K562 (cell line): ENCODE results near the gene PTCH2. TPM values are rescaled to one million over a fixed set of nuclear protein-coding genes. Genes with fewer than 3 reads are reported as not detected.

Experiments used
- EHMT2 ChIP-seq: fragments of 450-650 bp; IDR thresholded peaks from 2 replicates; pipeline ENCODE4 v1.6.1; 2018; ENCODE audit warnings: antibody characterized with exemption
- HNRNPL ChIP-seq: fragments of 200-400 bp; formaldehyde crosslinking; IDR thresholded peaks from 2 replicates; pipeline ENCODE4 v1.6.1; 2017; ENCODE audit warnings: low read depth, mild to moderate bottlenecking, low read length
- HNRNPUL1 ChIP-seq: fragments of 200-400 bp; formaldehyde crosslinking; IDR thresholded peaks from 2 replicates; pipeline ENCODE4 v1.6.1; 2017; ENCODE audit warnings: low read length
- MEIS2 ChIP-seq: fragments of 450-650 bp; IDR thresholded peaks from 2 replicates; pipeline ENCODE4 v1.6.1; 2014; ENCODE audit warnings: mild to moderate bottlenecking; ENCODE audit not compliant: partially characterized antibody
- MYC ChIP-seq, 2 experiments: fragments of 250-450 bp in 1 of 2; sonication (Bioruptor Pico) in 1 of 2; IDR thresholded peaks; 2 replicates each; pipeline versions ENCODE4 v1.5.1 to v1.6.1; 2012 to 2021; ENCODE audit warnings: low read depth in 2 of 2, borderline replicate concordance in 1 of 2, improper control_type of control experiment in 1 of 2, low read length in 1 of 2, mild to moderate bottlenecking in 1 of 2, moderate library complexity in 1 of 2
- NR4A1 ChIP-seq, 2 experiments: fragments of 250-450 bp in 1 of 2; fragments of 450-650 bp in 1 of 2; sonication (Bioruptor Pico) in 1 of 2; IDR thresholded peaks; 2 replicates each; pipeline versions ENCODE4 v1.4.0 to v1.6.1; 2016 to 2020; ENCODE audit warnings: mild to moderate bottlenecking in 2 of 2, missing compliant biosample characterization in 1 of 2, missing genetic modification characterization in 1 of 2, moderate library complexity in 1 of 2
- PTBP1 ChIP-seq: fragments of 200-400 bp; formaldehyde crosslinking; IDR thresholded peaks from 2 replicates; pipeline ENCODE4 v1.6.1; 2017; ENCODE audit warnings: low read depth, low read length
- PURB ChIP-seq: sonication (generic); formaldehyde crosslinking; IDR thresholded peaks from 2 replicates; pipeline ENCODE4 v1.9.0; 2021; ENCODE audit warnings: low read depth, mild to moderate bottlenecking, missing genetic modification reagents
- TGIF2 ChIP-seq: sonication (generic); formaldehyde crosslinking; IDR thresholded peaks from 2 replicates; pipeline ENCODE4 v1.8.1; 2022; ENCODE audit warnings: mild to moderate bottlenecking, missing genetic modification reagents, moderate library complexity
- THAP12 ChIP-seq: fragments of 250-450 bp; sonication (Bioruptor Pico); IDR thresholded peaks from 2 replicates; pipeline ENCODE4 v1.9.0; 2021; ENCODE audit warnings: mild to moderate bottlenecking, inconsistent platforms
- polyA plus RNA-seq, 8 experiments: library from polyadenylated mRNA; depleted of rRNA in 4 of 8; stranded (reverse) in 5 of 8; unstranded in 3 of 8; fragments of >200 nt; fragmentation: Nextera tagmentation in 2 of 8; fragmentation: Illumina TruSeq in 1 of 8; extraction: Ambion mirVana in 2 of 8; extraction: Trizol in 1 of 8; gene quantifications; 2 replicates each; pipeline versions ENCODE4 v1.2.1 to v1.2.3, GENCODE V29; 2011 to 2014; ENCODE audit warnings: inconsistent platforms in 1 of 8, missing spikeins in 1 of 8
- total RNA-seq, 7 experiments: library from RNA; depleted of rRNA in 6 of 7; stranded (reverse); fragments of >200 nt in 6 of 7; fragmentation: Illumina TruSeq in 2 of 7; extraction: Trizol in 2 of 7; gene quantifications; 2 replicates each; pipeline versions ENCODE4 v1.2.1 to v1.2.3, GENCODE V29; 2011 to 2021; ENCODE audit warnings: low replicate concordance in 1 of 7
- TF ChIP-seq, protein P1 (sequence below): sonication (generic); formaldehyde crosslinking; IDR thresholded peaks from 2 replicates; pipeline ENCODE4 v1.8.0; 2022; ENCODE audit warnings: mild to moderate bottlenecking, missing genetic modification reagents
- TF ChIP-seq, protein P2 (sequence below): fragments of 450-650 bp; IDR thresholded peaks from 2 replicates; pipeline ENCODE4 v1.6.1; 2017; ENCODE audit warnings: antibody characterized with exemption, mild to moderate bottlenecking
- TF ChIP-seq, protein P3 (sequence below): sonication (generic); formaldehyde crosslinking; IDR thresholded peaks from 2 replicates; pipeline ENCODE4 v1.8.0; 2022; ENCODE audit warnings: missing genetic modification reagents, mild to moderate bottlenecking, moderate library complexity, borderline replicate concordance

PTCH2 gene
- total and polyA plus RNA-seq, 9 of the 15 experiments (the other 6 are each of a cell fraction or from before 2014, with no cell fraction given), result 0.15 to 27.3 (median 0.48) TPM; not detected in 1

DNA sequence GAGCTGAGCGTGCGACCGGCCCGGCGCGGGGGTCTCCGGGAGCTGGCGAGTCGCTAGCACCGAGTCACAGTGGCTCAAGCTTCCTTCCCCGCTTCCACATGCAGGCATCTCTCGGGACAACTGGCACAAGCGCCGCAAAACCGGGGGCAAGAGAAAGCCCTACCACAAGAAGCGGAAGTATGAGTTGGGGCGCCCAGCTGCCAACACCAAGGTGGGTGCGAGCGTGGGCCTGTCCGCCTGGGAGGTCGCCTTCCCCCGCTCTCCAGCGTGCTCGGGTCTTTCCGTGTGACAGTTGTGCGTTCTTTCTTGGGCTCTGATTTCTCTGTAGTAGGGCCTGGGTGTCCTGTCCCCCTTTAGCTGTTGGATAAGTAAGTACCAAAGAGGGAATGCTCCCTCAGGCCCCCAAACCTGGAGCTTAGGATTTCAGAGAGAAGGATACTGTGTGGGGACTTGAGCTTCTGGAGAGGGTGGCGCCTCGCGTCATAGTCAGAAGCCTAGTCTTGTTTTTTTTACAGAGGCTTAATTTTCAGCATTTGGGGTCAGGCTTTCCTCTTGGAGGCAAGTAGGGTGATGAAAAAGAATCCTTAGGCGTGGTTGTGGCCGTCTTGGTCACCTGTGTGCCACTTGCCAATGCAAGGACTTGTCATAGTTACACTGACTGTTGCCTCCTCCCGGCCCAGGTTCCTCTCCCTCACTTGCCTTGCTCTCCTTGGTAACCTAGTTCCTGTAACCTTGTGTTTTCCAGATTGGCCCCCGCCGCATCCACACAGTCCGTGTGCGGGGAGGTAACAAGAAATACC is 66.9 kb downstream of the PTCH2 start (continued):
- TF ChIP-seq THAP12 (CRISPR knock-in tag) (0 out of 2 replicates have a peak, but pooled peaks have one; percentile 13), TGIF2 (CRISPR knock-in tag) (peak; percentile 84; the same call in 1 of the 2 replicates), HNRNPL (peak; percentile 32; the same call in 1 of the 2 replicates), EHMT2 (no peak), PURB (CRISPR knock-in tag) (0 out of 2 replicates have a peak, but pooled peaks have one; percentile 22), NR4A1 (CRISPR knock-in tag; IDR thresholded peaks at IDR 0.05) (no peak), NR4A1 (tag; IDR thresholded peaks at IDR 0.05) (no peak), MYC (IDR thresholded peaks at IDR 0.05; ENCODE audit: low read depth, low read length) (no peak), MYC (CRISPR knock-in tag; IDR thresholded peaks at IDR 0.05; ENCODE audit: borderline replicate concordance, low read depth) (peak; percentile 73; the same call in 1 of the 2 replicates), PTBP1 (no peak), MEIS2 (no peak), HNRNPUL1 (0 out of 2 replicates have a peak, but pooled peaks have one; percentile 72)
- TF ChIP-seq, protein P1, sequence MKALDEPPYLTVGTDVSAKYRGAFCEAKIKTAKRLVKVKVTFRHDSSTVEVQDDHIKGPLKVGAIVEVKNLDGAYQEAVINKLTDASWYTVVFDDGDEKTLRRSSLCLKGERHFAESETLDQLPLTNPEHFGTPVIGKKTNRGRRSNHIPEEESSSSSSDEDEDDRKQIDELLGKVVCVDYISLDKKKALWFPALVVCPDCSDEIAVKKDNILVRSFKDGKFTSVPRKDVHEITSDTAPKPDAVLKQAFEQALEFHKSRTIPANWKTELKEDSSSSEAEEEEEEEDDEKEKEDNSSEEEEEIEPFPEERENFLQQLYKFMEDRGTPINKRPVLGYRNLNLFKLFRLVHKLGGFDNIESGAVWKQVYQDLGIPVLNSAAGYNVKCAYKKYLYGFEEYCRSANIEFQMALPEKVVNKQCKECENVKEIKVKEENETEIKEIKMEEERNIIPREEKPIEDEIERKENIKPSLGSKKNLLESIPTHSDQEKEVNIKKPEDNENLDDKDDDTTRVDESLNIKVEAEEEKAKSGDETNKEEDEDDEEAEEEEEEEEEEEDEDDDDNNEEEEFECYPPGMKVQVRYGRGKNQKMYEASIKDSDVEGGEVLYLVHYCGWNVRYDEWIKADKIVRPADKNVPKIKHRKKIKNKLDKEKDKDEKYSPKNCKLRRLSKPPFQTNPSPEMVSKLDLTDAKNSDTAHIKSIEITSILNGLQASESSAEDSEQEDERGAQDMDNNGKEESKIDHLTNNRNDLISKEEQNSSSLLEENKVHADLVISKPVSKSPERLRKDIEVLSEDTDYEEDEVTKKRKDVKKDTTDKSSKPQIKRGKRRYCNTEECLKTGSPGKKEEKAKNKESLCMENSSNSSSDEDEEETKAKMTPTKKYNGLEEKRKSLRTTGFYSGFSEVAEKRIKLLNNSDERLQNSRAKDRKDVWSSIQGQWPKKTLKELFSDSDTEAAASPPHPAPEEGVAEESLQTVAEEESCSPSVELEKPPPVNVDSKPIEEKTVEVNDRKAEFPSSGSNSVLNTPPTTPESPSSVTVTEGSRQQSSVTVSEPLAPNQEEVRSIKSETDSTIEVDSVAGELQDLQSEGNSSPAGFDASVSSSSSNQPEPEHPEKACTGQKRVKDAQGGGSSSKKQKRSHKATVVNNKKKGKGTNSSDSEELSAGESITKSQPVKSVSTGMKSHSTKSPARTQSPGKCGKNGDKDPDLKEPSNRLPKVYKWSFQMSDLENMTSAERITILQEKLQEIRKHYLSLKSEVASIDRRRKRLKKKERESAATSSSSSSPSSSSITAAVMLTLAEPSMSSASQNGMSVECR, result peak; percentile 33; the same call in 1 of the 2 replicates
- TF ChIP-seq, protein P2, sequence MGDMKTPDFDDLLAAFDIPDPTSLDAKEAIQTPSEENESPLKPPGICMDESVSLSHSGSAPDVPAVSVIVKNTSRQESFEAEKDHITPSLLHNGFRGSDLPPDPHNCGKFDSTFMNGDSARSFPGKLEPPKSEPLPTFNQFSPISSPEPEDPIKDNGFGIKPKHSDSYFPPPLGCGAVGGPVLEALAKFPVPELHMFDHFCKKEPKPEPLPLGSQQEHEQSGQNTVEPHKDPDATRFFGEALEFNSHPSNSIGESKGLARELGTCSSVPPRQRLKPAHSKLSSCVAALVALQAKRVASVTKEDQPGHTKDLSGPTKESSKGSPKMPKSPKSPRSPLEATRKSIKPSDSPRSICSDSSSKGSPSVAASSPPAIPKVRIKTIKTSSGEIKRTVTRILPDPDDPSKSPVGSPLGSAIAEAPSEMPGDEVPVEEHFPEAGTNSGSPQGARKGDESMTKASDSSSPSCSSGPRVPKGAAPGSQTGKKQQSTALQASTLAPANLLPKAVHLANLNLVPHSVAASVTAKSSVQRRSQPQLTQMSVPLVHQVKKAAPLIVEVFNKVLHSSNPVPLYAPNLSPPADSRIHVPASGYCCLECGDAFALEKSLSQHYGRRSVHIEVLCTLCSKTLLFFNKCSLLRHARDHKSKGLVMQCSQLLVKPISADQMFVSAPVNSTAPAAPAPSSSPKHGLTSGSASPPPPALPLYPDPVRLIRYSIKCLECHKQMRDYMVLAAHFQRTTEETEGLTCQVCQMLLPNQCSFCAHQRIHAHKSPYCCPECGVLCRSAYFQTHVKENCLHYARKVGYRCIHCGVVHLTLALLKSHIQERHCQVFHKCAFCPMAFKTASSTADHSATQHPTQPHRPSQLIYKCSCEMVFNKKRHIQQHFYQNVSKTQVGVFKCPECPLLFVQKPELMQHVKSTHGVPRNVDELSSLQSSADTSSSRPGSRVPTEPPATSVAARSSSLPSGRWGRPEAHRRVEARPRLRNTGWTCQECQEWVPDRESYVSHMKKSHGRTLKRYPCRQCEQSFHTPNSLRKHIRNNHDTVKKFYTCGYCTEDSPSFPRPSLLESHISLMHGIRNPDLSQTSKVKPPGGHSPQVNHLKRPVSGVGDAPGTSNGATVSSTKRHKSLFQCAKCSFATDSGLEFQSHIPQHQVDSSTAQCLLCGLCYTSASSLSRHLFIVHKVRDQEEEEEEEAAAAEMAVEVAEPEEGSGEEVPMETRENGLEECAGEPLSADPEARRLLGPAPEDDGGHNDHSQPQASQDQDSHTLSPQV, result no peak
- TF ChIP-seq, protein P3, sequence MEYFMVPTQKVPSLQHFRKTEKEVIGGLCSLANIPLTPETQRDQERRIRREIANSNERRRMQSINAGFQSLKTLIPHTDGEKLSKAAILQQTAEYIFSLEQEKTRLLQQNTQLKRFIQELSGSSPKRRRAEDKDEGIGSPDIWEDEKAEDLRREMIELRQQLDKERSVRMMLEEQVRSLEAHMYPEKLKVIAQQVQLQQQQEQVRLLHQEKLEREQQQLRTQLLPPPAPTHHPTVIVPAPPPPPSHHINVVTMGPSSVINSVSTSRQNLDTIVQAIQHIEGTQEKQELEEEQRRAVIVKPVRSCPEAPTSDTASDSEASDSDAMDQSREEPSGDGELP (CRISPR knock-in tag), result no peak
